LHCN-M2 (cell line): ENCODE data around the gene DEFB110. TPM values are rescaled to one million over a fixed set of nuclear protein-coding genes. Genes with fewer than 3 reads are reported as not detected.

Experiments
- total RNA-seq: library from RNA; depleted of rRNA; stranded (reverse); fragments of >200 nt; gene quantifications from 2 replicates; pipeline ENCODE4 v1.2.3, GENCODE V29; 2014; rRNA removed

DEFB110 gene
- total RNA-seq, 1 experiment from 2014 or later, result not detected

Other genes with a start within 250 kb of the DEFB110 start
- not detected in 2 replicates for gene PGK2, start 234.7 kb downstream of the DEFB110 start, total RNA-seq
- not detected in 2 replicates for gene CRISP1, start 155.5 kb downstream of the DEFB110 start, total RNA-seq
- not detected in 2 replicates for gene DEFB114, start 57.8 kb downstream of the DEFB110 start, total RNA-seq
- not detected in 2 replicates for gene DEFB113, start 52.4 kb downstream of the DEFB110 start, total RNA-seq
- not detected in 2 replicates for gene DEFB112, start 27.9 kb upstream of the DEFB110 start, total RNA-seq